Measurements from ENCODE around the gene PLCB2. TPM values are rescaled to one million over a fixed set of nuclear protein-coding genes. Genes with fewer than 3 reads are reported as not detected.

The PLCB2 gene
- polyA plus RNA-seq, 1 donor (not counting 4 experiments of a cell fraction or from before 2014, with no cell fraction given) = 0.73 TPM

GRCh38 chr15:40258544-40258943, 49.2 kb downstream of the PLCB2 start:
- FAIRE-seq (no peak), DNase-seq (ENCODE audit: low read depth, low spot score) (no peak)
- peaks cover 9% of the 10 kb centered on the region for H3K79me2 ChIP-seq (ENCODE audit: control insufficient read depth, insufficient read depth, low read length)
- no peak overlapping the region for H3K27ac ChIP-seq (ENCODE audit: control insufficient read depth, insufficient read depth, low read length)
- peaks cover 13% of the 10 kb centered on the region for H3K4me1 ChIP-seq (ENCODE audit: control insufficient read depth, extremely low read depth, insufficient read depth, low read length)
- H2AFZ ChIP-seq (ENCODE audit: control insufficient read depth, low read length) = no peak overlapping the region
- no peaks in the 10 kb centered on the region for H3K9me3 ChIP-seq (ENCODE audit: control insufficient read depth, low read depth, low read length)
- H3K36me3 ChIP-seq (ENCODE audit: control insufficient read depth in 2 of 2, extremely low read depth in 1 of 2, insufficient read depth in 2 of 2, low read length in 2 of 2) = peaks cover 24 to 29% of the 10 kb centered on the region in 2 experiments
- dilution Hi-C loops (cut with MboI; ENCODE audit: extremely low pct_ligation_motif_present, low sequenced_read_pairs) = no loop called here
- no peaks in the 10 kb centered on the region for H3K27me3 ChIP-seq (ENCODE audit: control insufficient read depth, extremely low read depth, insufficient read depth, low read length)
- H3K9ac ChIP-seq (ENCODE audit: control insufficient read depth, extremely low read depth, insufficient read depth, low read length) = no peak overlapping the region
- no peak overlapping the region for H3K4me3 ChIP-seq (ENCODE audit: control insufficient read depth in 2 of 3, extremely low read depth in 1 of 3, insufficient read depth in 2 of 3, low read depth in 1 of 3, low read length in 3 of 3)
- no peaks in the 10 kb centered on the region for H3K9me1 ChIP-seq (ENCODE audit: control insufficient read depth, extremely low read depth, insufficient read depth, low read length)
- H4K20me1 ChIP-seq (ENCODE audit: control insufficient read depth, extremely low read depth, insufficient read depth, low read length) = no peaks in the 10 kb centered on the region
- H3K4me2 ChIP-seq (ENCODE audit: control insufficient read depth, extremely low read depth, insufficient read depth, low read depth, low read length) = no peak overlapping the region
- TF ChIP-seq EZH2 (IDR thresholded peaks at IDR 0.05; ENCODE audit: low read length) (no peak), CTCF (optimal IDR thresholded peaks at IDR 0.05 in 1 of 3, IDR thresholded peaks at IDR 0.05 in 1 of 3, conservative IDR thresholded peaks at IDR 0.05 in 1 of 3; ENCODE audit: extremely low read depth in 1 of 3, insufficient read depth in 2 of 3, low read length in 3 of 3) (no peak)

- no peaks in the 10 kb centered on the region for H3K9me1 ChIP-seq (ENCODE audit: control insufficient read depth, extremely low read depth, insufficient read depth, low read length)
- no peak overlapping the region for H2AFZ ChIP-seq (ENCODE audit: control insufficient read depth, low read length)
- no peak overlapping the region for H3K4me3 ChIP-seq (ENCODE audit: control insufficient read depth in 2 of 3, extremely low read depth in 1 of 3, insufficient read depth in 2 of 3, low read depth in 1 of 3, low read length in 3 of 3)
- H4K20me1 ChIP-seq (ENCODE audit: control insufficient read depth, extremely low read depth, insufficient read depth, low read length) = no peaks in the 10 kb centered on the region
- dilution Hi-C loops (cut with MboI; ENCODE audit: extremely low pct_ligation_motif_present, low sequenced_read_pairs) = no loop called here
- peaks cover 24 to 27% of the 10 kb centered on the region in 2 experiments for H3K36me3 ChIP-seq (ENCODE audit: control insufficient read depth in 2 of 2, extremely low read depth in 1 of 2, insufficient read depth in 2 of 2, low read length in 2 of 2)
- peaks cover 9% of the 10 kb centered on the region for H3K79me2 ChIP-seq (ENCODE audit: control insufficient read depth, insufficient read depth, low read length)
- FAIRE-seq (no peak), DNase-seq (ENCODE audit: low read depth, low spot score) (no peak)
- no peak overlapping the region for H3K9ac ChIP-seq (ENCODE audit: control insufficient read depth, extremely low read depth, insufficient read depth, low read length)
- TF ChIP-seq EZH2 (IDR thresholded peaks at IDR 0.05; ENCODE audit: low read length) = no peak
- no peak for TF ChIP-seq CTCF (optimal IDR thresholded peaks at IDR 0.05 in 1 of 3, IDR thresholded peaks at IDR 0.05 in 1 of 3, conservative IDR thresholded peaks at IDR 0.05 in 1 of 3; ENCODE audit: extremely low read depth in 1 of 3, insufficient read depth in 2 of 3, low read length in 3 of 3)
- peaks cover 18% of the 10 kb centered on the region for H3K4me1 ChIP-seq (ENCODE audit: control insufficient read depth, extremely low read depth, insufficient read depth, low read length)
- no peak overlapping the region for H3K27ac ChIP-seq (ENCODE audit: control insufficient read depth, insufficient read depth, low read length)
- no peak overlapping the region for H3K4me2 ChIP-seq (ENCODE audit: control insufficient read depth, extremely low read depth, insufficient read depth, low read depth, low read length)
- no peaks in the 10 kb centered on the region for H3K27me3 ChIP-seq (ENCODE audit: control insufficient read depth, extremely low read depth, insufficient read depth, low read length)
- H3K9me3 ChIP-seq (ENCODE audit: control insufficient read depth, low read depth, low read length) = no peaks in the 10 kb centered on the region
Observed at GRCh38 chr15:40257656-40258450, 49.9 kb downstream of the PLCB2 start.

All from keratinocyte (primary cell).